Fibroblast of villous mesenchyme (primary cell): ENCODE data around the gene STXBP3. TPM values are rescaled to one million over a fixed set of nuclear protein-coding genes. Genes with fewer than 3 reads are reported as not detected.

Source experiments
- DNase-seq: peaks from one replicate; pipeline ENCODE4 v3.0.0-alpha.2; 2010; ENCODE audit warnings: low read depth
- H3K4me3 ChIP-seq: 2 replicates; pipeline ENCODE4 v1.5.1; 2011; ENCODE audit warnings: low read depth, mild to moderate bottlenecking, low read length
- CTCF ChIP-seq: IDR thresholded peaks from 2 replicates; pipeline ENCODE4 v1.5.1; 2012; ENCODE audit warnings: low read depth, mild to moderate bottlenecking, low read length; ENCODE audit not compliant: insufficient read depth
- total RNA-seq: library from RNA; depleted of rRNA; stranded (reverse); fragments of >200 nt; gene quantifications from 2 replicates; pipeline ENCODE4 v1.2.3, GENCODE V29; 2012

STXBP3 gene
- total RNA-seq, 1 donor: 79.5 TPM

- no peak overlapping the region for H3K4me3 ChIP-seq
- TF ChIP-seq CTCF: no peak
- DNase-seq: no peak
These were observed 52.5 kb downstream of the STXBP3 start for GRCh38 chr1:108799001-108799400.

- no peak overlapping the region for H3K4me3 ChIP-seq
- peak; percentile 27 for DNase-seq
- TF ChIP-seq CTCF: no peak
These were observed 54.6 kb downstream of the STXBP3 start for GRCh38 chr1:108801101-108801500.

DNA sequence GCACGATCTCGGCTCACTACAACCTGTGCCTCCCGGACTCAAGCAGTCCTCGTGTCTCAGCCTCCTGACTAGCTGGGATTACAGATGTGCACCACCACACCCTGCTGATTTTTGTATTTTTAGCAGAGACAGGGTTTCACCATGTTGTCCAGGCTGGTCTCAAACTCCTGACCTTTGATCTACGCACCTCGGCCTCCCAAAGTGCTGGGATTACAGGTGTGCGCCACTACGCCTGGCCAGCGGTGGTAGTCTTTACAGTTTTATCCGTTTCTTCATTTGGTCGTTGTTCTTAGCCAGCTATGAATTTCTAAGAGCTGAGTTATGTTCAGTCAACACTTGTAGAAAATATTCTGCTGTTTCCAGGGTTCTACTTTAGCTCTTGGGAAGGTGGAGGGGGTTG lies 57.1 kb downstream of the STXBP3 start:
- no peak for TF ChIP-seq CTCF
- no peak for DNase-seq
- H3K4me3 ChIP-seq: no peak overlapping the region

DNA sequence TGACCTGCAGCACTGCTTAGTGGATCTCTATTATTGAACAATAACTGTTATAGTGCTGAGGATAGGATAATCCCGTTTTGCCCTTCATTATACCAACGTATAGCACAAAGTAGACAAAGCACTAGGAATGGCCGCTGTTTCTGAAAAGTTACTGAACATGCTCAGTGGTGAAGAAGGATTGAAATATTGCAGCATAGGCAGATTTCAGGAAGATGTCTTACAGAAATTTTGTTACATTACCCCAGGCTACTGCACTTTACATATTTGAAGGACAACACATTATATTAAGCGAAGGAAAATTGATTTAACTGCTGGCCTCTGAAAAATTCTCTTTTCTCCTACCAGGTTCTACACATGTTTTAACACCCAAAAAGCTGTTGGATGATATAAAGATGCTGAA lies 62.0 kb downstream of the STXBP3 start:
- H3K4me3 ChIP-seq: no peak overlapping the region
- no peak for DNase-seq
- TF ChIP-seq CTCF: no peak

DNA sequence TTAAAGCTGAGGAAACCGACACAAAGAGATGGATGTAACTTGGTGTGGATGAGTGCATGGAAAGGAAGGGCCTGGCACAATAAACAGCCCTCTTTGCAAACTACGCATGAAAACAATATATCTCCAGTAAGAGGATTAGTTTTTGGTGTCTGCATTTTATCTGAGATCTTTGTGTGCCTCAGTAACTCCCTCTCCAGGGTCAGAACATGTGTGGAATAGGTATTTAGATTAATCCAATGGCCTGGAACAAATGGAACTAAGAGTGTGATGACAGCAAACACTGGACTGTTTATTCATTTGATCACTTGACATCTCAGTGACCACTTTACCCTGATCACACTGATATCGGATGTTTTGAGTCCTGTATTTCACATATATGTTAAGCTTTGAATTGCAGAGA lies 65.1 kb downstream of the STXBP3 start:
- no peak for DNase-seq
- no peak for TF ChIP-seq CTCF
- no peak overlapping the region for H3K4me3 ChIP-seq

- no peak for TF ChIP-seq CTCF
- H3K4me3 ChIP-seq: no peak overlapping the region
- DNase-seq: peak; percentile 10
These were observed 66.9 kb downstream of the STXBP3 start for GRCh38 chr1:108813326-108813725.

DNA sequence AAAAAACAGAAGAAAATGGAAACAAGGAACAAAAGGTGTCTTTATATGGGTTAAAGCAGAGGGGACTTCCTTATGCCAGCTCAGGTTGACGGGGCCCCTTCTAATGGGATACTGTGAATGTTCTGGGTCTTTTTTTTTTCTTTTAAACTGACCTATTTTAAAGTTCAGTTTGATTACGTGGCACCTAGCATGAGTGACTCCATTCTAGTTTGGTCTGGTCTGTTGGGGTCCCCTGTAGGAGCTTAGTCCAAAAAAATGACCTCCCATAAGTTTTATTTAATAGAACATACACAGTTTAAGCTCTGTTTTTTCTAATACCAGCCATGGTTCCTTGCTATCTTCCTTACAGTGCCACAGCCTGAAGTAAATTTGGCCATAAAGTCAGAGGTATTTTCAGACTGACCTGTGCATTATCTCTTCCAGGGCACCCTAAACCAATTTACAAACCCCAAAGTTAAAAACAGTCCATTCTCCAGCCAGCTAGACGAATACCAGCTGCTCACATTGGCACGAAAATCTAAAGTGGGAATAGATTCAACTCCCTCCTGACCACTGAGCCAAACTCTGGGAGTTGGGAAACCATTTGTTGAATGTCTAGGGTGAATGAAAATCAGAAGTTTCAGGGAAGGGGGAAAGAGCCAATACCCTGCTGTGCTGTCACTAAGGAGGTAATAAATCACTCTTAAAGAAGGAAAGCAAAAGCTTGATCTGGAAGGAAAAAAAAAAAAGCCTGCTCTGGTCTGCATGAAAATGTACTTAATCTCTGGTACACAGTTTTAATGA lies 68.1 kb downstream of the STXBP3 start:
- TF ChIP-seq CTCF: no peak
- DNase-seq: peak; percentile 50
- no peak overlapping the region for H3K4me3 ChIP-seq
